Right lobe of liver (tissue), 6 donors: ENCODE measurements around the gene LRRC59. TPM values are rescaled to one million over a fixed set of nuclear protein-coding genes. Genes with fewer than 3 reads are reported as not detected.

Source experiments
- ATAC-seq, 4 donors: fragments of 200-7000 bp; cut with Tn5 transposase; one replicate each; pipeline ENCODE4 v1.9.1; 2020; ENCODE audit warnings: mild to moderate bottlenecking in 4 of 4, moderate library complexity in 4 of 4
- DNase-seq, 3 donors: peaks; one replicate each; pipeline ENCODE4 v3.0.0-alpha.2; 2020
- H3K27ac ChIP-seq, 3 donors: fragments of 200-600 bp; one replicate each; pipeline ENCODE4 v1.8.0; 2022
- H3K27me3 ChIP-seq, 2 donors: fragments of 200-600 bp; one replicate each; pipeline ENCODE4 v1.8.0; 2022
- H3K36me3 ChIP-seq, 4 donors: fragments of 200-600 bp; sonication (generic) in 1 of 4; one replicate each; pipeline versions ENCODE4 v1.5.1 to v1.8.0; 2017 to 2022; ENCODE audit warnings: control low read depth in 1 of 4
- H3K4me1 ChIP-seq, 4 donors: fragments of 200-600 bp; sonication (generic) in 1 of 4; one replicate each; pipeline versions ENCODE4 v1.5.1 to v1.8.0; 2017 to 2022; ENCODE audit warnings: control low read depth in 1 of 4
- H3K4me3 ChIP-seq, 3 donors: fragments of 200-600 bp; one replicate each; pipeline ENCODE4 v1.8.0; 2022
- H3K9me3 ChIP-seq, 4 donors: fragments of 200-600 bp; sonication (generic) in 1 of 4; one replicate each; pipeline versions ENCODE4 v1.5.1 to v1.8.0; 2017 to 2022; ENCODE audit warnings: control low read depth in 1 of 4
- POLR2A ChIP-seq: fragments of 450-650 bp; IDR thresholded peaks from one replicate; pipeline ENCODE4 v1.6.1; 2017; ENCODE audit warnings: antibody characterized with exemption, mild to moderate bottlenecking
- WGBS: methylation state at CpG from one replicate; pipeline ENCODE4 v1.1.6; 2018; ENCODE audit warnings: low coverage, low lambda C conversion rate; ENCODE audit not compliant: insufficient coverage; ENCODE audit errors: missing lambda C conversion rate; 5-methylcytosine and 5-hydroxymethylcytosine counted together
- intact Hi-C, 2 donors: fragments of 100-400 bp; cut with DNase I; formaldehyde crosslinking; loops; one replicate each; pipeline versions ENCODE4 v1.11.2 to v1.14.1; 2022
- total RNA-seq, 6 experiments: library from RNA; depleted of rRNA in 2 of 6; stranded (reverse); fragments of >200 nt in 2 of 6; fragmentation: NEBNext Ultra II Directional in 3 of 6; extraction: Animal tissue kit (Norgen Biotek cat#: 25700) in 3 of 6; gene quantifications; one replicate each; pipeline versions ENCODE4 v1.1.0 to v1.2.4, GENCODE V29; 2016 to 2023
- TF ChIP-seq, protein P1 (sequence below), 4 donors: fragments of 200-600 bp in 3 of 4; fragments of 450-650 bp in 1 of 4; IDR thresholded peaks; one replicate each; pipeline versions ENCODE4 v1.5.1 to v1.8.0; 2016 to 2022; ENCODE audit warnings: antibody characterized with exemption in 4 of 4, mild to moderate bottlenecking in 2 of 4
- donor health status: DM: no; HTN: yes; CAD: no.
- donor health status: DM: no; HTN: no; CAD: no.
- donor health status: DM: no; HTN: no; CAD: no.
- donor health status: DM: no; HTN: yes; CAD: no.
- donor health status: DM: no; HTN: yes; CAD: no.

LRRC59 gene
- total RNA-seq, 6 experiments from 2014 or later = 36.0 to 125 (median 64.0) TPM

DNA sequence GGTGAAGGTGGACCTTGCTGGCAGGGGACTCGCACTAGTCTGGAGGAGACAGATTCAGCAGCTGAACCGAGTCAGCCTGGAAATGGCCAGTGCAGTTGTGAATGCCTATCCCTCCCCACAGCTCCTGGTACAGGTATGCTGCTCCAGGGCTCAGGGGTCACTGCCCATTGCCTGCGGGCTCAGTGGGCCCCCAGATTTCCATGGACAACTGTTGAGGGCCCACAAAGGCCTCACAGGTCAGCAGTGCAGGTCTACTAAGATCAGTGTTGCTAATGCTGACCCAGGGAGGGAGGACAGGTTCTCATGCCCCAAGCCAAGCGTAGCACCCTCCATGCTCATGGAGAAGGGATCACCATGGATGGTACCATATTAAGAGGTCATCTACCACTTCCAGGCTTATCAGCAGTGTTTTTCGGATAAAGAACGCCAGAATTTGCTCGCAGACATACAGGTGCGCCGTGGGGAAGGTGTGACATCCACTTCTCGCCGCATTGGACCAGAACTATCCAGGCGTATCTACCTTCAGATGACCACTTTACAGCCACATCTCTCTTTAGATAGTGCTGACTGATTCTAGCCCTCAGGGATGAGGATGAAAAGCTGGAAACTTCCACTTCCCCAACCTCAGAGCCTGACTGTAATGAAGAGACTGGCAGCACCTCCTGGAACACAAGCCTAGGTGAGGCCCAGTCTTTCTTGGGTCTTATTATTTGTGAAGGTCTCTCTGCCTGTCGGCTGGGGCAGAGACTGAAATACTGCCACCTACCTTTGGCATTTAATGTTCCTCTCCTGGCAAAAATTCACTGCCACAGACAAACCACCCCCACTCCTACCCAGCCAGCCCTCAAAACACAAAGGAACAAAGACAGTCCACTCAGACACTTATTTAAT lies 16.7 kb downstream of the LRRC59 start:
- H3K4me1 ChIP-seq = no peaks in the 10 kb centered on the region
- DNase-seq (no peak), ATAC-seq (peak in 3 of 4 donors; percentile 30 to 33 (median 33))
- no peak for TF ChIP-seq POLR2A
- TF ChIP-seq, protein P1, sequence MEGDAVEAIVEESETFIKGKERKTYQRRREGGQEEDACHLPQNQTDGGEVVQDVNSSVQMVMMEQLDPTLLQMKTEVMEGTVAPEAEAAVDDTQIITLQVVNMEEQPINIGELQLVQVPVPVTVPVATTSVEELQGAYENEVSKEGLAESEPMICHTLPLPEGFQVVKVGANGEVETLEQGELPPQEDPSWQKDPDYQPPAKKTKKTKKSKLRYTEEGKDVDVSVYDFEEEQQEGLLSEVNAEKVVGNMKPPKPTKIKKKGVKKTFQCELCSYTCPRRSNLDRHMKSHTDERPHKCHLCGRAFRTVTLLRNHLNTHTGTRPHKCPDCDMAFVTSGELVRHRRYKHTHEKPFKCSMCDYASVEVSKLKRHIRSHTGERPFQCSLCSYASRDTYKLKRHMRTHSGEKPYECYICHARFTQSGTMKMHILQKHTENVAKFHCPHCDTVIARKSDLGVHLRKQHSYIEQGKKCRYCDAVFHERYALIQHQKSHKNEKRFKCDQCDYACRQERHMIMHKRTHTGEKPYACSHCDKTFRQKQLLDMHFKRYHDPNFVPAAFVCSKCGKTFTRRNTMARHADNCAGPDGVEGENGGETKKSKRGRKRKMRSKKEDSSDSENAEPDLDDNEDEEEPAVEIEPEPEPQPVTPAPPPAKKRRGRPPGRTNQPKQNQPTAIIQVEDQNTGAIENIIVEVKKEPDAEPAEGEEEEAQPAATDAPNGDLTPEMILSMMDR (IDR thresholded peaks at IDR 0.05) = peak in 2 of 4 donors; percentile 5 to 31
- intact Hi-C loops = no loop called here
- no peaks in the 10 kb centered on the region for H3K27me3 ChIP-seq
- H3K27ac ChIP-seq = no peak overlapping the region
- H3K4me3 ChIP-seq = no peak overlapping the region
- WGBS = 91% methylated on average over 6 of the region's 13 CpGs
- peaks cover 0 to 49% (median 34%) of the 10 kb centered on the region in 4 donors for H3K36me3 ChIP-seq
- H3K9me3 ChIP-seq = no peaks in the 10 kb centered on the region

DNA sequence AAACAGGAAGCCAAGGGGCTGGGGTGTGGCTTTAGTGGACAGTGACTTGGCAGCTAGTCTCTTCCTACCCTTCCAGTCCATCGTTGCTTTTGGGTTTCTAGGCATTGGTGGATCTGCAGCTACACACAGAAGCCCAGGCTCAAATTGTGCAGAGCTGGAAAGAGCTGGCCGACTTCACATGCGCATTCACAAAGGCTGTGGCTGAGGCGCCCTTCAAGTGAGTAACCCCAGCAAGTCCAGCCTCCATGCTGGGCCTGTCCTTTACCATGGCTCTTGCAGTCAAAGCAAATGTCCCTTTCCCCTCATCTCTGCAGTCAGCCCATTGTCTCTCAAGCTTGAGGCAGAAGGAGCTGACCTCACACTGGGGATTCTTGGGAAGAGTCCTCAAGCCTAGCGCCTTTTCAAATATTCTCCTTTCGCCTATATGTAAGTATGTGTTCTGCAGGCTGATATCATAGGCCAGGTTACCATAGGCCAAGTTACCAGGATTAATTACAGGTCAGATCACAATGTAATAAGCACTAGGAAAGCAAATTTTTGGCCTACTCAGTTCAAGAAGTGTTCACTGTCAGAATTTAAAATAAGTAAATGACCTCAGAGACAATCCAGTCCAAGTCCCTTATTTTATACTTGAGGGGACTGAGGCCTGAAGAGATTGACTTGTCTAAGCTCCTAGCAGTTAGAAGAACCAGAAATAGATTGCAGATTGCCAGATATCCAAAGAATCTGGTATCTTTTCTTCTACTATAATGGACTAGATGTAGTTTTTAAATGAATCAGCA lies 17.8 kb downstream of the LRRC59 start:
- H3K27ac ChIP-seq = no peak overlapping the region
- intact Hi-C loops = no loop called here

DNA sequence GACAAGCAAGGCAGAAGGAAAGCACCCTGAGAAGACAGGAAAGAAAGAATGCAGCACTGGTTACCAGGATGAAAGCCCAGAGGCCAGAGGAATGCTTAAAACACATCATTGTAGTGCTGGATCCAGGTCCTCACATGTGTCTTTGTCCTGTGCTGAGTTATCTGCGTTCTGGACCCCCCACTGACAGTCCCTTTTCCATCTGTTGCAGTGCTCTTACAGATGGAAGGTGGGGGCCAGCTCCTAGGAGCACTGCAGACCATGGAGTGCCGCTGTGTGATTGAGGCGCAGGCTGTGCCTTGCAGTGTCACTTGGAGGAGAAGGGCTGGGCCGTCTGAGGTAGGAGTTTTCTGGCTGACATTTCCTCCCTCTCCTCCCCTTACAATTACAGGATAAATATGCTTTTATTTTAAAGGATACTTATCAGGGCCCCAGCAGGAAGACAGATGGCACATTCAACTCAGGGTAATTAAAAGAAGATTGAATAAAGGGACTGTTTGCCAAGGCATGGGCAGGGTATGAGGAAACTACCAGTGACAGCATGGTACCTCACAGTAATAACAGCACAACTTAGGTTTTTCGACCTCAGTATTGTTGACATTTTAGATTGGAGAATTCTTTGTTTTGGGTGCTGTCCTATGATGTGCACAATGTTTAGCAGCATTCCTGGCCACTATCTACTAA lies 21.3 kb downstream of the LRRC59 start:
- WGBS = 78% methylated on average over 4 of the region's 5 CpGs
- DNase-seq = peak in 1 of 3 donors; percentile 13

More for the DNA sequence above, 17.8 kb downstream of the LRRC59 start:
- WGBS = 96% methylated on average over 2 of the region's 6 CpGs
- TF ChIP-seq, protein P1 (IDR thresholded peaks at IDR 0.05) = no peak
- no peak for TF ChIP-seq POLR2A
- Histone ChIP-seq H3K4me1 (no peaks in the 10 kb centered on the region), H3K4me3 (no peak overlapping the region), H3K36me3 (peaks cover 0 to 39% (median 29%) of the 10 kb centered on the region in 4 donors), H3K9me3 (no peaks in the 10 kb centered on the region), H3K27me3 (no peaks in the 10 kb centered on the region)
- DNase-seq (no peak), ATAC-seq (no peak)

DNA sequence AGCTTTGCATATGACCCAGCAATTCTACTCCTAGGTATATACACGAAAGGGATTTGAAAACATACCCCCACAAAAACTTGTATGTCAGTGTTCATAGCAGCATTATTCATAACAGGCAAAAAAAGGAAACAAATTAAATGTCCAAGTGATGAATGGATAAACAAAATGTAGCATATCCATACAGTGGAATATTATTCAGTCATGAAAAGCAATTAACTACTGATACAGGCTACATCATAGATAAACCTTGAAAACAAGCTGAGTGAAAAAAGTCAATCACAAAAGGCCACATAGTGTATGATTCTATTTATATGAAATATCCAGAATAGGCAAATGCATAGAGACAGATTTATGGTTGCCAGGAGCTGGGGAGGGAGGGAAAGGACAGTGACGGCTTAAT lies 23.6 kb downstream of the LRRC59 start:
- DNase-seq = no peak
- 76% methylated on average over 2 of the region's 2 CpGs for WGBS
- H3K27me3 ChIP-seq = no peaks in the 10 kb centered on the region
- intact Hi-C loops = no loop called here
- peaks cover 0 to 18% (median 5%) of the 10 kb centered on the region in 4 donors for H3K36me3 ChIP-seq
- H3K4me1 ChIP-seq = peaks cover 0 to 14% (median under 1%) of the 10 kb centered on the region in 4 donors
- no peak overlapping the region for H3K27ac ChIP-seq
- no peak for ATAC-seq
- TF ChIP-seq, protein P1 (IDR thresholded peaks at IDR 0.05) = no peak
- H3K4me3 ChIP-seq = peak overlapping the region in 1 of 3 donors; percentile 97
- no peaks in the 10 kb centered on the region for H3K9me3 ChIP-seq

More for the DNA sequence above, 21.3 kb downstream of the LRRC59 start:
- no peaks in the 10 kb centered on the region for H3K9me3 ChIP-seq
- no peaks in the 10 kb centered on the region for H3K27me3 ChIP-seq
- no peak for TF ChIP-seq POLR2A
- TF ChIP-seq, protein P1 (IDR thresholded peaks at IDR 0.05) = no peak
- no peak overlapping the region for H3K27ac ChIP-seq
- peaks cover 0 to 14% (median under 1%) of the 10 kb centered on the region in 4 donors for H3K4me1 ChIP-seq
- ATAC-seq = no peak
- no peak overlapping the region for H3K4me3 ChIP-seq
- peaks cover 0 to 4% (median 2%) of the 10 kb centered on the region in 4 donors for H3K36me3 ChIP-seq
- intact Hi-C loops = no loop called here
